Right atrium auricular region (tissue), 2 donors: ENCODE results near the gene ADIRF. TPM values are rescaled to one million over a fixed set of nuclear protein-coding genes. Genes with fewer than 3 reads are reported as not detected.

Experiments used
- DNase-seq: peaks from one replicate; pipeline ENCODE4 v3.0.0-alpha.2; 2019; ENCODE audit warnings: low spot score
- H3K27ac ChIP-seq, 2 donors: fragments of 200-600 bp; sonication (generic); 1 replicate in 1 of 2; 2 replicates in 1 of 2; pipeline ENCODE4 v1.5.1; 2016 to 2019
- H3K27me3 ChIP-seq, 2 donors: fragments of 200-600 bp; sonication (generic); one replicate each; pipeline versions ENCODE4 v1.5.1 to v1.6.0; 2017 to 2019
- H3K36me3 ChIP-seq: fragments of 200-600 bp; sonication (generic); one replicate; pipeline ENCODE4 v1.5.1; 2016
- H3K4me1 ChIP-seq, 2 donors: fragments of 200-600 bp; sonication (generic); one replicate each; pipeline versions ENCODE4 v1.5.1 to v1.6.0; 2017 to 2019
- H3K4me3 ChIP-seq, 2 donors: fragments of 200-600 bp; sonication (generic); 1 replicate in 1 of 2; 2 replicates in 1 of 2; pipeline ENCODE4 v1.5.1; 2017 to 2019; ENCODE audit warnings: mild to moderate bottlenecking in 1 of 2, moderate library complexity in 1 of 2
- H3K9me3 ChIP-seq, 2 donors: fragments of 200-600 bp; sonication (generic); one replicate each; pipeline ENCODE4 v1.5.1; 2019
- CTCF ChIP-seq, 2 donors: fragments of 200-600 bp; sonication (generic); IDR thresholded peaks; one replicate each; pipeline ENCODE4 v1.5.1; 2019; ENCODE audit warnings: antibody characterized with exemption in 2 of 2
- total RNA-seq, 2 donors: library from RNA; depleted of rRNA; stranded (reverse); fragments of >200 nt; gene quantifications; one replicate each; pipeline ENCODE4 v1.1.0, GENCODE V29; 2016

ADIRF gene
- total RNA-seq, 2 donors from 2014 or later: 67.8 to 195 TPM

- no peaks in the 10 kb centered on the region for H3K36me3 ChIP-seq
- no peaks in the 10 kb centered on the region for H3K9me3 ChIP-seq
- peaks cover 0 to 63% of the 10 kb centered on the region in 2 donors for H3K4me1 ChIP-seq
- no peak for TF ChIP-seq CTCF (IDR thresholded peaks at IDR 0.05)
- no peaks in the 10 kb centered on the region for H3K27me3 ChIP-seq
- H3K4me3 ChIP-seq: no peak overlapping the region
- no peak overlapping the region for H3K27ac ChIP-seq
- DNase-seq: peak; percentile 18
Measured at GRCh38 chr10:86962136-86962980, 5.9 kb upstream of the ADIRF start.

GRCh38 chr10:86962981-86963310 is 5.3 kb upstream of the ADIRF start:
- Histone ChIP-seq H3K4me1 (peaks cover 0 to 63% of the 10 kb centered on the region in 2 donors), H3K27ac (no peak overlapping the region), H3K4me3 (no peak overlapping the region), H3K36me3 (no peaks in the 10 kb centered on the region), H3K27me3 (no peaks in the 10 kb centered on the region), H3K9me3 (no peaks in the 10 kb centered on the region)
- no peak for TF ChIP-seq CTCF (IDR thresholded peaks at IDR 0.05)
- DNase-seq: peak; percentile 54

- Histone ChIP-seq H3K4me3 (no peak overlapping the region), H3K27me3 (no peaks in the 10 kb centered on the region), H3K4me1 (peaks cover 0 to 63% of the 10 kb centered on the region in 2 donors), H3K27ac (no peak overlapping the region), H3K36me3 (no peaks in the 10 kb centered on the region), H3K9me3 (no peaks in the 10 kb centered on the region)
- peak; percentile 43 for DNase-seq
- TF ChIP-seq CTCF (IDR thresholded peaks at IDR 0.05): no peak
Measured at GRCh38 chr10:86963341-86963919, 4.9 kb upstream of the ADIRF start.

GRCh38 chr10:86964061-86964846 is 4.0 kb upstream of the ADIRF start:
- Histone ChIP-seq H3K27me3 (no peaks in the 10 kb centered on the region), H3K9me3 (no peaks in the 10 kb centered on the region), H3K4me3 (no peak overlapping the region), H3K36me3 (no peaks in the 10 kb centered on the region), H3K4me1 (peaks cover 0 to 63% of the 10 kb centered on the region in 2 donors), H3K27ac (no peak overlapping the region)
- TF ChIP-seq CTCF (IDR thresholded peaks at IDR 0.05): no peak
- peak; percentile 55 for DNase-seq

- H3K27me3 ChIP-seq: no peaks in the 10 kb centered on the region
- H3K36me3 ChIP-seq: no peaks in the 10 kb centered on the region
- no peak for DNase-seq
- no peak for TF ChIP-seq CTCF (IDR thresholded peaks at IDR 0.05)
- peaks cover 0 to 63% of the 10 kb centered on the region in 2 donors for H3K4me1 ChIP-seq
- no peaks in the 10 kb centered on the region for H3K9me3 ChIP-seq
- no peak overlapping the region for H3K27ac ChIP-seq
- H3K4me3 ChIP-seq: no peak overlapping the region
Measured at GRCh38 chr10:86964847-86965190, 3.5 kb upstream of the ADIRF start.
